Putamen (tissue), 1 donor: ENCODE data around the gene SNED1.

Source experiments
- DNase-seq: peaks from one replicate; pipeline ENCODE4 v3.0.0-alpha.2; 2016; ENCODE audit warnings: low spot score

SNED1 gene

DNA sequence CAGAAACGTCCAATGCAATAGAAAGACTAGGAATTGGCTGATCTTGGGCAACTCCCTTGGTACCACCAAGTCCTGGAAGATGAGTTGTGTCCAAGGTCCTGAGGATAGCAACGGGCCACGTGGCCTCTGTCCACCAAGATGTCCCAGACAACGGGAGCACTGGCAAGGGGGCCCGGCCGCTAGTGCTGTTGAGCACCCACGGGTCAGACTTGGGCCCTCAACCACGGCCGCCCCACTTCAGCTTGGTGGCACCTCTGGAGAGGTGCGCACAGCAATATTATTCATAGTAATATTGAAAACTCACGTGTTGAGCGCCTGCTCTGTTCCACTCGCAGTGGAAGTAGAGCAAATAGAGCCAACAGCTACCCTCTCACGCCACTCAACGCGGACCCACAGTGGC is 131.9 kb downstream of the SNED1 start:
- no peak for DNase-seq

DNA sequence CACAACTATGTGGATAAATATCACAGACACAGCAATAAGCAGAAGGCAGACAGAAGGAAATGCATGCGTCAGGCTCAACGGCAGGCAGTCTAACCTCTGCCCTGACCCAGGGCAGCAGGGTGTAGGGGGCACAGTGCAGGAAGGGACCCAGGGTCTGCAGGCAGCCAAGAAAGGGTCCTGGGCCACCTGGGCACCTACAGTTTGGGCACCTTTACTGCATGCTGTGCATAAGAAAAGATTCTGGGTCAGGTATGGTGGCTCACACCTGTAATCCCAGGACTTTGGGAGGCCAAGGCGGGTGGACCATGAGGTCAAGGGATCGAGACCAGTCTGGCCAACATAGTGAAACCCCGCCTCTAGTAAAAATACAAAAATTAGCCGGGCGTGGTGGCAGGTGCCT is 133.1 kb downstream of the SNED1 start:
- no peak for DNase-seq

DNA sequence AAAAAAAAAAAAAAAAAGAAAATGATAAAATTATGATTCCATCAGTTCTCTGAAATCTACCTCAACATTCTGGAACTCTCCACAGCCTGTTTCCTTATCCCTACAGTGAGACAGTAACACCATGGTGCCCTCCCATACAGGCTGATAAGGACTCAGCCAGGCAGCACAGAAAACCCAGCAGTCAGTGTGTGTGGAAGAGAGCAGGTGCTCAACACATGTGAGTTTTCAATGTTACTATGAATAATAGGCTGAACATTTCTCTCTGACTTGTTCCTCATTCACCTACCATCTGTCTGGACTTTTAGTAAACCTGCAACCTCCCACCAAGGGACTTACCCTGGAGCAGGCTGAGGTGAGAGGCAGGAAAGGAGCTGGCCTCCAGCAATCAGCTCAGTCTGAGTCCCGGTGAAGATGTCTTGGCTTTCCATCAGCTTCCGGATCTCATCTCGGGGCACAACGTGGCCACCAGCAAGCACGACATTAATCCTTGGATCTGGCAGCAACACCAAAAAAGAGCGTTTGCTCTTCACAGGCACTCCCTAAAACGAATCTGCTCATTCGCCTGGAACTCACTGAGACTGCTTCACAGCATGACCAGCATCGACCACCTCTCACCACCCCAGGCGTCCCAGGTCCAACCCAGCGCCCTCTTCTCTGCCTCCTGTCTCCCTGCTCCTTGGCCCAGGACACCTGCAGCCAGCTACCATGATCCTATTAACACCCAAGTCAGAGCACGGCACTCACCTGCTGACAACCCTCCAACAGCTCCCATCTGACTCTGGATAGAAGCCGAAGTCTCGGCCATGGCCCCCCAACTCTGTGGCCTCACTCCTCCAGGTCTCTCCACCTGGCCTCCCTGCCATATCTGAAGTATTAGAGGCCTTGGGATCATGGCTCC is 134.4 kb downstream of the SNED1 start:
- no peak for DNase-seq

DNA sequence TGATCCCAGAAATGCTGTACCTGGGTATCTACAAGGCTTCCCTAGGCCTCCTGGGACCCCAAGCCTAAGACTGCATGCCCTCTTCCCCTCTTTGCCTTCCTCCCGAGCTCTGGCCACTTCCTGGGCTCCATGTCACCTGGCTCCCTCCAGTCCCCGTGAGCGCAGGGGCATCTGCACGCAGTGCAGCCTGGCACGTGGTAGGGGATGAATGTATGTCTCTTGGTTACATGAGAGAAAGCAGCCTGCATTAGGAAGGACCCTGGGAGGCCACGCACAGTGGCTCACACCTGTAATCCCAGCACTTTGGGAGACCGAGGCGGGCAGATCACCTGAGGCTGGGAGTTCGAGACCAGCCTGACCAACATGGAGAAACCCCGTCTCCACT is 135.0 kb downstream of the SNED1 start:
- no peak for DNase-seq

DNA sequence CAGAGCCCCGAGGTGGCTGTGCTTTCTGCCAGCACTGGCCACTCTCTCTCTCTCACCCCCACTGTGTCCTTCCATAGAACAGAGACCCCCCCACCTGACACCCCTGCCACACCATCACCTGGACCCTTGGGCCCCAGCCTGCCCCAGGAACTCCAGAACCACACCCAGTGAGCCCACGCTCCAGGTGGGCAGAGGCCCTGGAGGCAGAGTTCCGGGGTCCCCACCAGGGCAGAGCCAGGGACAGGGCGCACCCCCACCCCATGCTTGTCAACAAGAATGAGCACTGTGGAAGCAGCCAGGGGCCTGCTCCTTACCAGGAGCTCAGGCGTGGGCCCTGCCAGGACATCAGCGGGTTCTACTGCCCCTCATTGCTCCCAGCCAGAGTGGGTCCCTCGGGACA is 136.3 kb downstream of the SNED1 start:
- no peak for DNase-seq

DNA sequence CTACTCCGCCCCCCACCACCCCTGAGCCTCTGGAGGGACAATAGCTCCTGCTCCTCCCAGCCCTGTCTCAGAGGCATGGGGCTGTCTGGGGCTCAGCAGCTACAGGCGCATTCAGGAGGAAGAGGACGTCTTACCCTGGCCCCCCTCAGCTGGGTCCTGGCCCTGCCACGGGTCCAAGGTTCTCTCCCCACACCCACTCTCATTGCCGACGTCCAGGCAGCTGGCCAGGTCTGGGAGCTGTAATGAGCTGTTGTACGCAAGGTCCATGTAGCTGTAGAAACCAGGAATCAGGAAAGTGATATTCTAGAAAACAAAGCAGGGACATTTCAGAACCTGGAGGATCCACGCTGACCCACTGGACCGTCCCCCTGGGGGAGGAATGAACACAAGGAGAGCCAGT is 137.3 kb downstream of the SNED1 start:
- DNase-seq: no peak

DNA sequence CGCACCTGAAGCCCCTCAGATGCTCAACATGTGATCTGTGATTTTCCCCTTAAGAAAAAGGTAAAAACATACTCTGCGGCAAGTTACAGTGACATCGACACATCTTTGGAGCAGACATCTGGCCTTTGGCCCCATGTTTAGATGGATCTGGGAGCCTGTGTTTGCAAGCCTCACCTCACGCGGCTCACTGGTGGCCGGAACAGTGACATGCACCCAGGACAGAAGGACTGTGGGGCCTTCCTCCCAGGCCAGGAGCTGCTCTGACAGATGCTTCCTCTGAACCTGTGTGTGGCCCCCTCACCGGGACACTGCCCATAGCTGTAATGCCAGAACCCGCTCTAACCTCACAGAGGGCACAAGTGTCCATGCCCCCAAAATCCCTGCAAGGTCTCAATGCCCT is 137.8 kb downstream of the SNED1 start:
- DNase-seq: no peak

DNA sequence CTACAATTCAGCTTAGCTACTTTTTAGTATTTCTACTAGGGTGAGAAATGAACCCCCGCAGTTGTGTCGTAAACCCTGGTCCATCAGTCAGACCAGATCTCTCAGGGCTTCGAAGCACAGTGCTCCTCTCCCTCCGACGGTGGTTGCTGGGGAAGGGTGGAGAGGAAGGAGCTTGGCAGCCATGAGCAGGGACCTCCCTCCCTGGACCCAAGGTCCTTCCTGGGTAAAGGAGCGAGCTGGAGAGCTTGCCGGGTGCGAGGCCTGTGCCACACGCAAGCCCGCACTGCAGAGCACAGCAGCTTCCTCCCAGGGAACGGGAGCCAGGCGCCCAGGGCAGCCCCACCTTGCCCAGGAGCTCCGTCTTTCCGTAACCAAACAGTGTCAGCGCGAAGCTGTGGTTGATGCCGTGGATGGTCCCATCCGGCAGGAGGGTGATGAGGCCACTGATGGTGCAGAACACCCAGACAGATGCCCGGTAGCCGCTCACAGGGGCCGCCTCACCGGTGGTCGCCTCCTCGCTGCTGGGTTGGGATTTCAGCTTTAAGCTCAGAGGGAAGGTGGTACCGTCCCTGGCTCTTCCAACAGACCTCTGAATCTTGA is 138.3 kb downstream of the SNED1 start:
- DNase-seq: no peak

DNA sequence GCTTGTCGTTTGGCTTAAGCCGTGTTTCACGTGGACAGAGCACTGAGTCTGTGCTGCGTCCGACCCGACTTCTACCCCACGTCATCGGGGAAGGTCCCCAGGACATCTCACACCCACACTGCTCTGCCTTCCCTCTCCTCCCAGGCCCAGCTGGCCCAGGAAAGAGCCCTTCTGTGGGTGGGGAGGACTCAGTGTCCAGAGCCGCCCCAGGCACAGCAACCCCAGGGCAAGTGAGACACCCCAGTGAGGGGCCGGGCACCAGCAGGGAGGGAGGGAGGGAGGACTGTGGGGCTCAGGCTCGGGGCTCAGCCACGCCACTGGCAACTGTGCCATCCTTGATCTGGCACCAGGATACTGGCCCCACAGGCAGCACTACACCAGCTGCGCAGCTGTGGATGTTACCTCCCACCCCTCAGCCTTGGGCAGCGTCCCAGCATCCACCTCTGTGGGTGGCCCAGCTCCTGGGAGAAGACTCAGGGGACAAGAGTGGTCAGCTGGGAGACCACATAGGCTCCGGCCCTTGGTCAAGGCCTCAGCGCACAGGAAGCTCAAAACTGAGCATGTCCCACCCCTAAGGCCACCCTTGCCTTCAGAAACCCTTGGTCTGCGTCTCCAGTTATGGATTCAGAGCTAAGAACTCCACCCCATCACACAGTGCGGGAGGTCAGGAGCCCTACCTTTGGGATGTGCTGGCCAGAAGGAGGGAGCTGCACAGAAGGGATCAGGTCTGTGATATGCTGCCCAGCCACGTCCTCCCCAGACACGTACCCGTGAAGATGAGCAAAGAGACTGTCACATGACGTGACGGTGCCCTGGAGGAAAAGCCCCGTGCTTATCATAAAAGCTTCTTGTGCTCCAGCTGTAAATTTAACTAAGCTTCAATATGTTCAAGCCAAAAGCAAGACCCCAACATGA is 139.1 kb downstream of the SNED1 start:
- DNase-seq: no peak

DNA sequence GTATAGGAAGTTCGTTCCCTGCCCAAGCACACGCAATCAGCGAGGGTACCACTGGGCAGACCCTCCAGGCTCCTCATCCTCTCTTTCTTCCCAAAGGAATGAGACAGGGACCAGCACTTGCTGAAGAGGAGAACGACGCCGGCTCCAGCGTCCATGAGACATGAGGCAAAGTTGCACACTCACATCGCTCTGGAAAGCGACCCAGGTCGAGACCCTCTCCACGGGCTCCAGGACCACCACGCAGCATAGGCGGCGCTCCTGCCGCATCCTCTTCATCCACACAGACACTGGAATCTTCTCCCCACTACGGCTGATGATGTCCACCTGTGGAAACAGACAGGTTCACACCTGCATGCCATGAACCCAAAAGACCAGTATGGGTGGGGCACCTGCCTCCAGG is 140.1 kb downstream of the SNED1 start:
- no peak for DNase-seq

DNA sequence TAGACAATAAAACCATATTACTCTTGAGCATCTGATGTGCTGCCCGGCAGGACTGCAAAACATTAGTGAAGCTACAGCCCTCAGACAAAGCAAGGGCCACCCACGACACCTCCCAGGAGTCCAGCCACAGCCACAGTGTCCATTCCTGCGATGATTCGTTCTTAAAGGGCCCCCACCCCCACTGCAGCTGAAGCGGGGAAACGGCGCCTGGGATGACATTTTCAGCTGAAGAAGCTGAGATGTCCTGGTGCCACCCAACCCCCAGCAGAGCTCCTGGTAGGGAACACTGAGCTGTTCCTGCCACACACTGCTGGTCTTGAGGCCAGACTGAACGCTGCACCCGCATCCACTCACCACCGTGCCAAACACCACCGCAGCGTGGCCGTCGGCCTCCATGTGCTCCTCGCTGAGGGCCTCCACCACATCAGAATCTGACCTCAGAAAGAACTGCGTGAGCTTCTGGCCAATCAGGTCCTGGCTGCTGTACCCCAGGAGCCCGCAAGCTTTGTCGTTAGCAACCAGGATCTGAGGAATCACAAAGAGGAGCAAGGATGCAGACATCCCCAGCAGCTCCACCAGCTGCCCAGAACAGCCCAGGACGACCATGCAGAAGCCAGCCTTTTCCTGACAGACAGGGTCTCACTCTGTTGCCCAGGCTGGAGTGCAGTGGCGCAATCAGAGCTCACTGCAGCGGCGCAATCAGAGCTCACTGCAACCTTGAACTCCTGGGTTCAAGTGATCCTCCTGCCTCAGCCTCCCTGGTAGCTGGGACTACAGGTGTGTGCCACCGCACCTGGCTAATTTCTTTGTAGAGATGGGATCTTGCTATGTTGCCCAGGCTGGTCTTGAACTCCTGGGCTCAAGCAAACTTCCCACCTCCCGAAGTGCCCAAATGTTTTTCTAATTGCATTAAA is 141.4 kb downstream of the SNED1 start:
- DNase-seq: no peak

DNA sequence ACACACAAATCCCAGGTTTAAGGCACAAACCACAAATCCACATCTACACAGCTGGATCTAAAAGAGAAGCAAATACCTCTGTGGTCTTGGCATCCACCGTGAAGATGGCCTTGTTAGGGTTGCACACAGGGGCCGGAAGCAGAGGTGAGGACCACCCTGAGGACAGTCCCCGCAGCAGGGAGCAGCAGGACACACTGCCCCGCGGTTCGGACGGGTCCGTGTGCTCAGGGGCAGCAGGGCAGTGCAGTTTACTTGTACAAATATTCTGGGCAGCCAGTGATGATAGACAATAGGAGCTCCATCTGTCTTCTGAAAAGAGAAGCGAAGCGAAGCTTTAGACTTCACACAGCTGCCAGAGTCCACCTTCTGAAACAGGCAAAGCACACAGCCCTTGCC is 142.0 kb downstream of the SNED1 start:
- no peak for DNase-seq

DNA sequence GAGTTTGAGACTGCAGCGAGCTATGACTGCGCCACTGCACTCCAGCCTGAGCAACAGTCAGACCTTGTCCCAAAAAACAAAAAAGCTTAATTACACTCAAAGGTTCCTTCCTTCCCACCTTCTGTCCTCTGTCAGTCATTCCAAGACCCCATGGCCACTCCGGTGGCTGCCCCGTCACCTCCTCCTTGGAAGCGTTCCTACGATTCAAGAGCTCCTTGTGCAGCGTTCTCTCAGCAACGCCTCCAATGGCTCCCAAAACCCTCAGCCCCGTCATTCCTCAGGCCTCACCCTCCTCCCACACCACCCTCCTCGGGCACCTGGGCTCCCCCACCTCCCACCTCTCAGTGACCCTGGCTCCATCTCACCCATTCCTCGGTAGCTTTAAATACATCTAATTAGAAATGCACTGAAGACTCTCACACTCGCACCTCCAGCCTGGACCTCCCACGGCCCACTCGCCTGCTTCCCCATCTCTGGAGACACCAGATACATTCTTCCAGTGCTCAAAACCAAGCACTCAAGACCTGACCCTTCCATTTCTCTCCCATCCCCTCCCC is 142.9 kb downstream of the SNED1 start:
- no peak for DNase-seq

DNA sequence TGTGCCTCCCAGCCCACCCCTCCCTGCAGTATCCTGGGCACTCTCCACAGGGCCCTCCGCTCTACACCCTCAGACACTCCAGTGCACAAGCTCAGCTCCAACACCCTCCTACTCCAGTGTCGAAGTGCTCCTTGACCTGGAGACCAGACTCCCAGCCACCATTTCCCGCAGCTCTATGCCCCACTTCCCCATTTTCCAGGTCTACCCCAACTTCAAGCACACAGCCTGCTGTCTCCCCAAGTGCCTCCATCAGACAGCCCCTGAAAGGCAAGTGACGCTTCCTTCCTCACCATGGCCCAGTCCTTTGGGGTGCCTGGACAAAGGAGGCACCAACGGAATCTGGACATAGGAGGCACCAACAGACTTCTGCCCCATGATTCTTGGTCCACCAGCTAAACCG is 143.6 kb downstream of the SNED1 start:
- DNase-seq: no peak

DNA sequence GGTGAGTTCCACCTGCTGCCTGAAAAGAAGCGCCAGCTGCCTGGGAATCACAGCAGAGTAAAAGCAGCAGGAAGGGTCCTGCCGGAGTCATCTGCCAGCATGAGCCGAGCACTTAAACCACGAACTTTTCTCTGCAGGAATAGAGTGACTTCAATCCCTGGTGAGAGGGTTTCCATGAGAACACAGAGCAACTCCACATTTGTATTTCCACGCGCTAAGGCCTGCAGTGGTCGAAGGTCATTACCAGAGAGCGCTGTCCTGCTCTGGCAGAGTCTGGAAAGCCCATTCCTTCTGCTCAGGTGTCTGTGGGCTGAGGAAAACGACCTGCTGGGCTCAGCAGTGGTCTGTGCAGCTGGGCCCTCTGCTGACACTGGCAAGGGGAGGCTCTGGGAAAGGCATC is 144.2 kb downstream of the SNED1 start:
- DNase-seq: no peak
